GM19043 (cell line): ENCODE data around the gene PI4KA.

Experiments
- ATAC-seq: cut with Tn5 transposase; IDR thresholded peaks from one replicate; pipeline ENCODE4 v1.9.1; 2021; ENCODE audit warnings: low read depth; ENCODE audit not compliant: unreplicated experiment

Gene PI4KA

DNA sequence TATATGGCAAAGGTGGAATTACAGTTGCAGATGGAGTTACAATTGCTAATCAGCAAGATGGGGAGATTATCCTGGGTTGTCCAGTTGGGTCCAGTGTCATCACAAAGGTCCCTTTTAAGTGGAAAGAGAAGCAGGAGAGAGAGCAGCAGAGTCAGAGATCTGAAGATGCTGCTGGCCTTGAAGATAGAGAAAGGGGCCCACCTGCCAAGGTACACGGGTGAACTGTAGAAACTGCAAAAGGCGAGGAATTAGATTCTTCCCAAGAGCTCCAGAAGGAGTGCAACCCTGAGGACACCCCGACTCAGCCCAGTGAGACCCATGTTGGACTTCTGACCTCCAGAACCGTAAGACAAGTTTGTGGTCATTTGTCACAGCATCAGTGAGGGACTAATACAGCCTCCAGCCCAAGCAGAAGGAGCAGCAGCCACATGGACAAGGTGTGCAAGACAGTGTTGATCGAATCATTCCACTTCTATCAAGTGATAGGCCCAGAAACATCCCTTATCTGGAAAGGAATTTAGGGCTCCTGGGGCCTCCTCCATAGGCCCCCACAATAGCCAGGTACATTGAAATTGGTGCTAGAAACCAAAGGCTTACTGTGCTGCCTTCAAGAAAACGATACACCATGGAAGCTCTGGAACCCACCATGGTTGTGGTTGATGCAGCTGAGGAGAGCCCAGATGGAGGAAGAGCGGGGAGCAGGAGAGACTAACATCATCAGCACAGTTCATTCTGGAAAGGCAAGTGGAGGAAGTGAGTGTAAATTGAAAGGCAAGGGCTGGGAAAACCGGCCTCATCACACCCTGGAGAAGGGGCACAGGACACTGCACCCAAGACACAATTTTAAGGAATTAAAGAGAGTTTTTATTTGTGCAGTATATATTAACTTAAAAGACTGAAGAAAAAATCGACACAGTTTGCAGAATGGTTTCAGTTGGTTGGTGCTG is 23.5 kb upstream of the PI4KA start:
- no peak for ATAC-seq

DNA sequence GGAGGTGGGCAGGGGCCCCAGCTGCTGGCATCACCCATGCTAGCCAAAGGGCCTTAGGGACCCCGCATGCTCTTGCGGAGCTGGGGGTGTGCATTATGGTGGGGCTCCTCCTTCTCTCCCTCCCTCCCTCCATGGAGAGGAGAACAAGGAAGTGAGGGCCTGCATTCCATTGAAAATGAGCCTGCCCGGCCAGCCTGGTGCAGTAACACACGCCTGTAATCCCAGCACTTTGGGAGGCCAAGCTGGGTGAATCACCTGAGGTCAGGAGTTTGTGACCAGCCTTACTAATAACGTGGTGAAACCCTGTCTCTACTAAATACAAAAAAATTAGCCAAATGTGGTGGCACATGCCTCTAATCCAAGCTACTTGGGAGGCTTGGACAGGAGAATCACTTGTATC is 22.6 kb upstream of the PI4KA start:
- no peak for ATAC-seq

DNA sequence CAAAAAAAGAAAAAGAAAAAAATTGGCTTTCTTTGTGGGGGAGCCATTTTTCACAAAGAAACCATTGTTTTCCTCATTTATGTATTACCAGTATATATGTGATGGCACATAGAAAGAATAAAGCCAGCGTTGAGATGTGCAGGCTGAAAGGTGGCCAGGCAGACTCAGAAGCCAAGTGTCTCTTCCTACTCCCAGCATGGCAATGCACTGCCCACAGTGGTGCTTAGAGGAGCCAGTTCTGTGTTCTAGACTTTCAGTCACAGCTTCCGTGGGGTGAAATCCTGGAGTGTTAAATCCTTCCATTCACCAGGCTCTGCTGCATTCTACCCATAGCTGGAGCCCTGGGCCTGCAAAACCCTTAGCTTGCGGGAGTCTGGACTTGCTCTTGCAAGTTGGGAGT is 19.1 kb upstream of the PI4KA start:
- no peak for ATAC-seq

DNA sequence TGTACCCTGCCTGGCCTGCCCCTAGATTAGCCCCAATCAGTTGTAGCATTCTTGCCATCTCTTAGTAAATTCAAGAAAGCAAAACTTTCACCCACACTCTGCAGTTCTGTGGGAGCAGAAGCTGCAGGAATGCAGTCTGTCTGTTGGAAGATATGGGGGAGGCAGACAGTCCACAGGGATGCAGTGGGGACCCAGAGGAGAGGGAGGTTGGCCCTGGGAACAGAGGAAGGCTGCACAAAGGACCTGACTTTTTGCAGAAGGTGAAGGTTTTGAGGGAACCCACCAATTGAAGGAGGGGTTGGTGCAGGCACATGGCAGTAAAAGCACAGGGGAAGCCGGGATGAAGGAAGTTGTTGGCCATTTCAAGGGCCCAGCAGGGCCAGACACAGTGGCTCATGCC is 16.7 kb upstream of the PI4KA start:
- ATAC-seq = no peak

DNA sequence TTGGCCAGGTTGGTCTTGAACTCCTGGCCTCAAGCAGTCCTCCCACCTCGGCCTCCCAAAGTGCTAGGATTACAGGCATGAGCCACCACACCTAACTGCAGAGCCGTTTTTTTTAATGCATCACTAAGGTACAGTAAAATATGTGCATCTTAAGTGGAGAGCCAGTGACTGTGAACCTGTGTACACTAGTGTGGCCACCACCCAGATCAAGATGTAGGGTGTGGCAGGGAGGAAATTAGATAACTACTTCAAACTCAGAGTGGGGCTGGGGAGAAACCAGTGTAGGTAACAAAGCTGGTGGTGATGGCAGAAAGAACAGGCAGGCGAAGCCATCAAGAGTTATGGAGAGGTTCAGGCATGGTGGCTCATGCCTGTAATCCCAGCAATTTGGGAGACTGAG is 14.6 kb upstream of the PI4KA start:
- no peak for ATAC-seq

DNA sequence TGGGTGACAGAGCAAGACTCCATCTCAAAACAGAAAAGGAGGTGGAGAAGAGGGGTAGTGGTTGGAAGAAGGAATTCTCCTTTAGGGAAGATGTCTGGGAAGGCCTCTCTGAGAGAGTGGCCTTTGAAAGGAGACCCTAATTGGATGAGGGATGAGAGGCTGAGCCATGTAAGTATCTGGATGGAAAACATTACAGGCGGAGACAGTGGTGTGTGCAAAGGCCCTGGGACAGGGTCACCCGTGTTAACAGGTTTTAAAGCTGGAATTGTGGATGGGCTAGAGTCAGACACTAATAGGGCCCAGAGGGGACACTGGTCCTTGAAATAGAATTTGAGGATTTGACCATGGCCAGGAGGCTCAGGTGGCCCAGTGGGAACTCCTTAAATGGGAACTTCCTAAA is 10.6 kb upstream of the PI4KA start:
- ATAC-seq = no peak

DNA sequence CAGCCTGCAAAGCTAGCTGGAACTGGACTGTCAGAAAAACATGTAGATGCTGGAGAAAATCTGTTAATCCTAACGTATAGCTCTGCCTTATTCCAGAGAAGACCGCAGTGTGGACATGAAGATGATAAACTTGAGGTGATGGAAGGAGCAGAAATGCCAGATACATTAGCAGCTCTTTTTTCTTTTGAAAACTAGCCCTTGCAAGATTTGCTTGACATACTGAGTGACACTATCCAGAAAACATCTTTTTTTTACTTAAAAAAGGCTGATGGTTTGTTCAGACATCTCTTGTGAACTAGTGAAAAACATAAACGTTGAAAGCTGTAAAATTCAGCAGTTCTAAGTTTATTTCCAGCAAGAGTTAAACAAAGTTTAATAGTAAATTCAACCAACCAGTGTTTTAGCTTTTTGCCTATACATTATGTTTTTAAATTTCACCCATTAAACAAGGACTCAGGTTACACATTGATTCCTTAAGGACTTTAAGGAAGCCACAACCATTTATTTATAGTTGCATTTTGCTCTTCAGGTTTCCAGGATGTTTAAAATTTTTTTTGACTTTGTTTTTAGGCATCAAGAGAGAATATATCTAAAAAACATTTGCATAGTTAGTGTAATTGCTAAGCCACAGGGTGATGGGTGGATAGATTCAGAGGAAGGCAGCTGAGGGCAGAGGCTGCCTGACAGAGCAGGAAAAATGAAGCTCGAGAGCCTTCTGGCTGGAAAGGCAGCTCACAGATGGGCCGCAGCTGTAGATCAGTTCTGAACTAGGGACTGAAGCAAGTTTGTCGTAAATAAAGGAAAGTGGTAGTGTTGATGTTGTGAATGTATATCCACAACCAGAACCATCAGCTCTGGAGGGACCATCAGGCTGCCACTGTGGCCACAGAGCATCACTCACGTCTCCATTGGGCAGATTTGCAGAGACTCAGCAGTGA is 9.7 kb upstream of the PI4KA start:
- no peak for ATAC-seq

DNA sequence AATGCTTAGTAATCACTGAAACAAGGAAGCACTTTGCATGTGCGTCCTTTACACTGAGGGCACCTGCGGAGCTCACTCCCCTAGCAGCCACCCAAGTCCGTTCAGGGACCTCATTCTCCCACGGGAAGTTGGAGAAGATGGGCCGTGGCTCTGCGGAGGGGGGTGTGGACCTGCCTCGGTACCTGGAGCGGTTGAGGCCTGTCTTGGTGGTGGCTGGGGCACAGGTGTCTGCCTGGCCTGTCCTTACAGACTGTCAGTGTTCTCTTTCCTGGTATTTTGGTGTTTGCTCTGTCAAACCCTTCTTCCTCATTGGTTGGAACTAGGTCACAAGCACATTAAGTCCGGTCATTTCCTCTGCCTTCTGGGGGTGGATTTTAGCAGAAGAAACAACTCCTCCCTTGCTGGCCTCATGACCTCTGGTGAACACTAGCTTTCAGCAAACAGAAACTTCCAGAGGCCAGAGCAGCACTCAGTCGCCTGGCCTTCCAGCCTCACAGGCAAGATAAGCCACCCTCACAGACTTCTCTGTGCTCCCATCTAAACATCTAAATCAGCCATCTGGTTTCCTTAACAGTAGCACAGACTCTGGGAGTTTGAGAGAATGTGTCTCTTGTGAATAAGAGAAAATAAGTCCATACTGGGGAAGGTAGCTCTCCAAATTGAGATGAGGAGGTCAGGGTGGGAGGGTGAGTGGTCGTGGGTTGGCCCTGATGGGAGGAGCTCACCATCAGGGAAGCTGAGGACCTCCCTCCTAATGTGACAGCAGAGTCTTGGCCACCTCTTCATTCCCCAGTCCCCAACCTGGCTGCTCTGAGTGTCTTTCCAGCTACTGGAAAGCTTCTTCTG is 8.8 kb upstream of the PI4KA start:
- ATAC-seq = no peak

DNA sequence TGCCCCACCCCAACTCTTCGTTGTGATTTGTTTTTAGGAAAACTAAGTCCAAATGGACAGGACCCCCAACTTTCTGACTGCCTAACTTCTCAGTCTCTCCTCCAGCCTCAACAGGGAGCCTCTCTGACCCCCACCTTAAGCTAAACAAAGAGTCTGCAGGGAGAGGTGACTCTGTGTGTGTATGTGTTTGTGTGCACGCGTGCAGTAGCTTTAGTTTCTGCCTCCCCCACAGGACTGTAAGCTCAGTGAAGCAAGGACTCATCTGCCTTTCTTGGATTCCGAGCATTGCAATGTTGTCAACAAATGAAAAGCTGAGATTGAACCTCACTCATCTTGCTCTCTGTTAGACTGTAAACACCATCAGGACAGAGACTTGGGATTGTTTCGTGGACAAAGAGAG is 8.1 kb upstream of the PI4KA start:
- no peak for ATAC-seq

DNA sequence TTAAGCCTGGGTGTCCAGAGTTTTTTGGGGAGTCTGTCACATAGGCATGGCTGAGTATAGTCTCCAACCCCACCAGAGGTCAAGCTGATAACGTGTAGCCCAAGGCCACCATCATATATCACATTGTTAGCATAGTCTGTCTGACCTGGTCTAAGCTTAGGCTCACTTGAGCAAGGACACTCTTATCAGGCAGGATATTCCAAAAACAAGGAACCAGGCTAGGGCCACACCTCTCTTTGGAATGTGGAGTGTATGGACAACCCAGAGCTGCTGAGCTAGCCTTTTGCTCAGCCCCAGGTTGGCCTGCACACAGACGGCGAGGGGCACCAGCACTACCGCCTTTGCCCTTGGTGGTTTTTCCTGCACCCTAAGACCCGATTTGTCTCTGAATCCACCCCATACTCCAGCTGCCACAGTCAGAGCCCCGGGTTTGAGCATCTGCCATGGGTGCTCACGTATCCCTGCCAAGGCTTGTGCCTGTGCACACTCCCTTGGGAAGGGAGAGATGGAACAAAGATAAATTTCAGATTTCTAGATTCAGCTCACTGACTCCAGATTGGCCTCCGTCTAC is 7.3 kb upstream of the PI4KA start:
- no peak for ATAC-seq

DNA sequence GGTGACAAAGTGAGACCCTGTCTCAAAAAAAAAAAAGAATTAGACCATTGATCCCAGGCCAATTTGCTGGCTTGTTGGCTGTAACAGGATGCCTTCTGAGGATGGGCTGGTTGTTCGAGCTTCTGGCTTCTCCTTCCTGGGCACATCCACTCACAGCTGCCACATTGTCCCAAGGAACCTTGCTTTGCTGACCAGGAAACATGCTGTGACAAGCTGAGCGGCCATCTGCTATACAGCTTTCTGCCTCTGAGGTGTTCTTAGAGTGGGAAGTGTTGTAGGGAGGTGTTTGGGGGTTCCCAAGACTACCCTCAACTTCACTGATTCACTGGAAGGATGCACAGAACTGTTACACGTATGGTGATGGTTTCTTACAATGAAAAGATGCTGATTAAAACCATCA is 6.7 kb upstream of the PI4KA start:
- no peak for ATAC-seq

DNA sequence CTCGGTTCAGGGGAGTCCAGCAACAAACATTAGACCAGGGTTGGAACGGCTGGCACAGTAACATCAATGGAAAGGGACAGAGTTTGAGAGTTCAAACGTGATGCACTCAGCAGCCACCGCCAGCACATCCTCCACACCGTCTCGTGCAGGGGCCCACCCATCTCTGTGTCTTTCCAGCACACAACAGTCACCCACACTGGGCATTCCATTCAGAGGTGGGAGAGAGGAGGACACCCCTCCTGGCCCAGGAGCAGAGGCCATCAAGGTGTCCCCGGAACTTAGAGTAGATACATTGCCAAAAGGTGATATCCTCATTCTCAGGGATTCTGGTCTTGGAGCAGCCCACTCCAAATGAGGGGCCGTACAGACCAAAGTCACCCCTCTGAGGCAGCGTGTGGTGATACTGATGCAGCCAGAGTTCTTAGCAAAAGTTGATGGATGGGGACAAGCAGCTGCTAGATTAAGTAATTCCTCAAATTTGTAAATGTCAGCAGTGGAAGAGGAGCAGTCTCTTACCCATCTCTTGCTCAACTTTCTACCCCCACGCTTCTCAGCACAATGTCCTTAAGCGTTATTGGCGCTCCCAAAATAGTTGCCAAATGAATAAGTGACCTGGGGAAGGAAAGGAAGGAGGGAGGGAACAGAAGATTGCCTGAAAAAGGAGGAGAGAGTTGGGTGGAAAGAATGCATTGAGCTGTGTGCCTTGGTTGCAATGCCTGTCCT is 5.7 kb upstream of the PI4KA start:
- no peak for ATAC-seq

DNA sequence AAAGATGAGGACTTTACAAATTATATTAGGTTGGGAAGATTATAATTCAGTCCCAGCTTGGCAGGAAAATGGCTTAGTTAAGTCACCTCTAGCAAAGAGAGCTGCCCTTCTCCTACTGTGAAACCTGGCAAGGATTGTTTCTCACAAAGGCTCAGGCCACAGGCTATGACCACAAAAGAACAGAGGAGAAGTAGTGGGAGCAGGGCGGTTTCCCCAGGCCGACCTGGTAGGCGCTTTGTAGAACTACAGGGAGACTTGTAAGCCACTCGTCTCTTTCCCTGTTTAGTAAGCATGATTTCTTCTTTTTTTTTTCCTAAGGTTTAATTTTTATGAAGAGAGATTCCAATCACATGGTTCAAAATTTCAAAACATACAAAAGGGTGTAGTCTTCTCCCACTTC is 4.8 kb upstream of the PI4KA start:
- no peak for ATAC-seq

DNA sequence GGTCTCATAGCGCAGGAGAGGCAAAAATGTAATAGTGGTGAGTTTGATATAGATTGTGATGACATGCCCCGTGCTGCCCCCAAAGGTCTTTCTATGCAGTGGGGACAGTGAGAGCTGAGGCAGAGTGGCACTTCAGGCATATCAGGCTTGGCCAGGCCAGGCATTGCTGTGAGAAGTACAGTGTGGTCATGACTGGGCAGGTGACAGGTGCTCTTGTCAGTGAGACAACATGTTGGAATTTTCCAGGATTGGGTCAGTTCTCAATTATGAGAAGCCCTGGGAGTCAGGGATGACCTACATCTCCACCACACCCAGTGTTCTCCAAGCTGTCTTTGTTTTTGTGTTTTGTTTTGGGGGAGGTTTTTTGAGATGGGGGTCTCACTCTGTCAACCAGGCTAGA is 3.9 kb upstream of the PI4KA start:
- no peak for ATAC-seq

DNA sequence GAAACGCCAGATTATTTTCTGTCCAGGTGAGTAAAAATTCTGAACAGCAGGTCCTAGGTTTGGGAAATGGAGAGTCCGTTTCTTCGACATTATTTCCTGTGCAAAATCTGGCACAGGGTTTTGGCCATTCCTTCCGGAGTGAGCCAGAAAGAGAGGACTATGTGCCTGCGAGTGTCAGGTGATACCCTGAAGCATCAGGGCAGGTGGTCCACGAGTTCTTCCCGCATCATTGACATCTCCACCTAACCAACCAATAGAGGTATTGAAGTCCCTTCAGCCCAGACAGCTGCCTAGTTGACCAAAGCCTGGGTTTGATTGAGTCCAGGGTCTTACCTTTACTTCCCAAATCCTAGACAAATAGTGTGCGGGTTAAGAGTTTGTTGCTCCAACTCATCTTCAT is 1.0 kb upstream of the PI4KA start:
- ATAC-seq = no peak

DNA sequence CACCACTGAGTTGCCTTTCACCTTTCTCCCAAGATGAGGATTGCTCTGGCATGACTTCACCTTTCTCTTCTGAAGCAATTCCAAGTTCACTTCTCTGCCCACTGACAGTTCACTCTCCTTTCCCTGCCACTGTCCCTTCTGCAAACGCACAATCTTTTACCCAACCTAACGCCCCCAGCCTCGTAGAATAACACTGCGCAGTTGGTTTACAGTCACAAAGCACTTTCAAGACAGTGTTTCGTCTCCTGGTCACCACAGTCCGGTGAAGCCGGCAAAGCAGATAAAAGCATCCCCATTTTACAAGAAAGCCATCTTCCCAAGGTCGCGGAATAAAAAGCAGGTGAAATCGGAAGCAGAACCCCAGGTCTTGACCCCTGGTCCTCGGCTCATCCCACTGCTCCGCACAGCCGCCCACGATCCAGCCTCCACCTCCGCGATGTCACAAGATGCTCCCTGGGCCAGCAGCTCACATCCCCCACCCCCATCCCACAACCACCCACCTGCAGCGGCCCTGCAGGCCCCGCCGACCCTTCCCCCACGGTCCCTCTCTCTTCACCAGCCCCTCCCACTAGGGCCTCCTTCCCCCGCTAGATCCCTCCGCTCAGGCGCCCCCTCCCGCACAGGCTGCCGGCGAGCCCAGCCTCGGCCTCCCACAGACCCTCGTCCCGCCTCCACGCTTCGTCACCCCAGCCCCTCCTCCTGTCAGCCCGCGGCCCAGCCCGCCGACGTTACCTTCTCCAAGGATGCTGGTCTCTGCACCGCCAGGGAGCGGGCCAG is 585 bp downstream of the PI4KA start:
- ATAC-seq = peak; percentile 31

DNA sequence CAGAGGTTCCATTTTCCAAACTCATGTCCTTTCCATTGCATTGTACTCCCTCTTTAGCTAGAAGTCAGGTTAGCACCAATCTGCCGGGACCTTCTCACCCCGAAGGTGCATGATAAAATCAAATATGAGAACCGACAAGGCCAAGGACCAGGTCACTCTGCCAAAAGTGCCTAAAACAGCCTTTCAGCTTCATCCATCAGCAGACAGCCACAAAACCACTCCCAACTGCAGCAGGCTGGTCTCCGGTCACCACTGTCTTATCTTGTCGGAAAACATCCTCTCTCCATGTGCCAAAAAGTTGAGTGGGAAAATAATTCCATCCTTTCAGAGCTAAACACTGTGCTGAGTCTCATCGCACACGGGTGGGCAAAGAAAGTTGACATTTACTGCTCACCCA is 1.4 kb downstream of the PI4KA start:
- no peak for ATAC-seq

DNA sequence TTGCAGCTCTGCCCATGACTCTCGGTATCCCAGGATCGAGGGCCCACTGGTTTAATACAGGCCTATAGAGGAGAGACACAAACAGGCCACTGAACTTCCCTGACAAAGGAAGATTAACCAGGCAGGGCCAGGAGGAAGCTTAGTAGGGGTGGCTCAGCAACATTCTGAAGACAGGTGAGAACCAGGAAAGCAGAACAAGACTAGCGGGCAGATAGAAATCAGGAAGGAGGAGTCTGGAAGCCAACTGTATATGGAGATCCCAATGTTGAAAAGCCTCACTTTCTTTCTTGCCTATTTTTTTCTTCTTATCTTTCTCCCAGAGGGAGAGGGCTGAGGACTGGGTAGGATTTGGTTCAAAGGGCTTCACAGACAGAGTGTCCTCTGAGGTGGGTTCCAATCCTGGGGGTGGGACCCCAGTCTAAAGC is 5.4 kb downstream of the PI4KA start:
- no peak for ATAC-seq

DNA sequence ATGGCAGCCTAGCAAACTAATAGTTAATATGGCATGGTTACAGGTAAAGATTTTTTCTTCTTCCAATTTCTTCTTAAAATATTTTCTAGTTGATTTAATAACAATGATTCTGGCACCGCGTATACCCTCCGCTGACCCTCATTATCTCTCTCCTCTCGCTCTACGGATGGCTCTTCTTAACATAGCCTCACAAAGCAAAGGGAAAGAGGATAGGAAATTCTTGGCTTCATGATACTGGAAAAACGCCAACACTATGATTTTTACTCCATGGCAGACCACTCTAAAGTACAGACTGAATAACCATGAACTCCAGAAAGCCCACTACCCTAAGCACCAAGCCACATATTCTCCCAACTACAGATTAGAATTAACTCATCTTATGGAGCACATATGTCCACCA is 6.1 kb downstream of the PI4KA start:
- ATAC-seq = no peak
